Fibroblast of the aortic adventitia (primary cell): Measurements from ENCODE around the gene SF1. TPM values are rescaled to one million over a fixed set of nuclear protein-coding genes. Genes with fewer than 3 reads are reported as not detected.

Experiments used
- DNase-seq: peaks from one replicate; pipeline ENCODE4 v3.0.0-alpha.2; 2010; ENCODE audit warnings: low read depth
- H3K4me3 ChIP-seq: 2 replicates; pipeline ENCODE4 v1.5.1; 2011; ENCODE audit warnings: low read depth, mild to moderate bottlenecking, control low read depth, low read length, moderate library complexity
- total RNA-seq: library from RNA; depleted of rRNA; stranded (reverse); fragments of >200 nt; gene quantifications from 2 replicates; pipeline ENCODE4 v1.2.3, GENCODE V29; 2012; ENCODE audit warnings: low replicate concordance
- TF ChIP-seq, protein P1 (sequence below): IDR thresholded peaks from 2 replicates; pipeline ENCODE4 v1.5.1; 2011; ENCODE audit warnings: mild to moderate bottlenecking, low read length, control low read depth, inconsistent platforms; ENCODE audit not compliant: insufficient read depth

SF1 gene
- total RNA-seq, 1 donor, result 150 TPM

- peak within 1 kb of the TSS; percentile 66 for H3K4me3 ChIP-seq
- TF ChIP-seq, protein P1, sequence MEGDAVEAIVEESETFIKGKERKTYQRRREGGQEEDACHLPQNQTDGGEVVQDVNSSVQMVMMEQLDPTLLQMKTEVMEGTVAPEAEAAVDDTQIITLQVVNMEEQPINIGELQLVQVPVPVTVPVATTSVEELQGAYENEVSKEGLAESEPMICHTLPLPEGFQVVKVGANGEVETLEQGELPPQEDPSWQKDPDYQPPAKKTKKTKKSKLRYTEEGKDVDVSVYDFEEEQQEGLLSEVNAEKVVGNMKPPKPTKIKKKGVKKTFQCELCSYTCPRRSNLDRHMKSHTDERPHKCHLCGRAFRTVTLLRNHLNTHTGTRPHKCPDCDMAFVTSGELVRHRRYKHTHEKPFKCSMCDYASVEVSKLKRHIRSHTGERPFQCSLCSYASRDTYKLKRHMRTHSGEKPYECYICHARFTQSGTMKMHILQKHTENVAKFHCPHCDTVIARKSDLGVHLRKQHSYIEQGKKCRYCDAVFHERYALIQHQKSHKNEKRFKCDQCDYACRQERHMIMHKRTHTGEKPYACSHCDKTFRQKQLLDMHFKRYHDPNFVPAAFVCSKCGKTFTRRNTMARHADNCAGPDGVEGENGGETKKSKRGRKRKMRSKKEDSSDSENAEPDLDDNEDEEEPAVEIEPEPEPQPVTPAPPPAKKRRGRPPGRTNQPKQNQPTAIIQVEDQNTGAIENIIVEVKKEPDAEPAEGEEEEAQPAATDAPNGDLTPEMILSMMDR, result peak; percentile 94
- peak; percentile 75 for DNase-seq
Measured at GRCh38 chr11:64723117-64723906, 55.0 kb downstream of the SF1 start, which contains the start of gene NRXN2. NRXN2 (minus strand) TSS chr11:64723197; CDS start chr11:64713699, 9,498 bp downstream.

GRCh38 chr11:64722141-64723065 lies 55.9 kb downstream of the SF1 start:
- no peak for DNase-seq
- TF ChIP-seq, protein P1, result no peak

GRCh38 chr11:64721359-64721699 lies 57.0 kb downstream of the SF1 start:
- no peak for DNase-seq
- no peak overlapping the region for H3K4me3 ChIP-seq
- TF ChIP-seq, protein P1, result no peak

More at GRCh38 chr11:64722141-64723065, 55.9 kb downstream of the SF1 start:
- H3K4me3 ChIP-seq, result no peak overlapping the region

- no peak overlapping the region for H3K4me3 ChIP-seq
- TF ChIP-seq, protein P1, result no peak
- no peak for DNase-seq
Measured at GRCh38 chr11:64720640-64721358, 57.5 kb downstream of the SF1 start.

DNA sequence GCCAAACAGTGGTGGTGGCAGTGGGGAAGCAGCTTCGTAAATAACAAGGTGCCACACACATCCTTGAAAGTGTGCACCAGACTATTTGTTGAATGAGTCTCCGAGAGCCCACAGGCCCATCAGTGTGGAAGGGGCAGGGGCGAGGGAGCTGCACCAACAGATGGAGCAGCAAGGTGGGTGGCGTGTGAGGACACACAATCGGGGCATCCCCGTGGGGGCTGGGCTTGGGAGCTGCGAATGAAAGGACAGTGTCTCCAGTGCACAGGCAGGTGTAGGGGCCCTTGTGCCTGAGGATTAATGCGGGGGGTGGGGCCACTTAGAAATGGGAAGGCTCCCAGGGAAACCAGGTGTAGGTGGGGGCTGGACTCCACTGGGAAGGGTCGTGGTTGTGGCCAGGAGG lies 58.2 kb downstream of the SF1 start:
- no peak for DNase-seq
- TF ChIP-seq, protein P1, result no peak
- H3K4me3 ChIP-seq, result no peak overlapping the region

DNA sequence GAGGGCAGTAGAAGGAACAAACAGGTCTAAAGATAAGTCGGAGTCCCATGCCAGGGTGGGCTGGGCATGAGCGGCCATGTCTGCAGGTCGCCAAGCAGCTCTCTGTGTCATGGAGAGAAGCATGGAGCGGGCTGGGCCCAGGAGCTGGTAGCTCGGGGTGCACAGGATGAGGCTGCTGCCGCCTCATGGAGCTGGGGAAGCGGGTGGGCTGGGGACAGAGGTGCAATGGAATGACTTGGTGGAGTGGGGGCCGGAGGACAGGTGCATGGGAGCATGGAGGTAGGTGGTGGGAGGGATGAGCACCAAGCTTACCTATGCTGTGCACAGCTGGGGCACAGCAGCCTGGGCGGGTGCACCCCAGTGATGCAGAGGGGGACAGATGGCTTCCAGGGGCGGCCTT lies 58.9 kb downstream of the SF1 start:
- DNase-seq, result no peak
- TF ChIP-seq, protein P1, result no peak

More for the DNA sequence above, 58.9 kb downstream of the SF1 start:
- no peak overlapping the region for H3K4me3 ChIP-seq
